GM12878 (cell line): Measurements from ENCODE around the gene SAP130. TPM values are rescaled to one million over a fixed set of nuclear protein-coding genes. Genes with fewer than 3 reads are reported as not detected.

ENCODE experiments used
- ATAC-seq: fragments of 200-7000 bp; cut with Tn5 transposase; 3 replicates; pipeline ENCODE4 v1.9.1; 2020; ENCODE audit warnings: mild to moderate bottlenecking, moderate library complexity
- BruUV-seq: library from RNA; stranded (reverse); fragments of 400-500 nt; replicated peaks from 2 replicates; lab custom pipeline; 2021; lab: Mats Ljungman, UMichigan
- CTCF ChIA-PET: fragments of 300-600 bp; sonication (Branson Sonifier 250); formaldehyde crosslinking; extraction: SDS; loops from one replicate; lab custom pipeline; 2021; ENCODE audit warnings: inconsistent platforms; lab: Yijun Ruan, JAX
- POLR2A ChIA-PET: fragments of 350-600 bp; formaldehyde crosslinking; extraction: SDS; loops from one replicate; lab custom pipeline; 2021; ENCODE audit warnings: inconsistent platforms; lab: Charles Lee
- RAD21 ChIA-PET: fragments of 300-600 bp; sonication (Branson Sonifier 250); formaldehyde crosslinking; loops from one replicate; lab custom pipeline; 2023; ENCODE audit warnings: antibody characterized with exemption; ENCODE audit not compliant: unreplicated experiment; lab: Charles Lee
- SMC1A ChIA-PET: fragments of 300-600 bp; sonication (Branson Sonifier 250); formaldehyde crosslinking; loops from one replicate; lab custom pipeline; 2023; ENCODE audit not compliant: unreplicated experiment, uncharacterized antibody; lab: Charles Lee
- DNase-seq: peaks from one replicate; pipeline ENCODE4 v3.0.0-alpha.2; 2011; ENCODE audit warnings: low read depth, low spot score
- FAIRE-seq: peaks from 3 replicates; lab custom pipeline; 2011; peaks lifted over from hg19 to GRCh38; lab: Jason Lieb, UNC
- H2AFZ ChIP-seq: 2 replicates; pipeline ENCODE4 v1.6.0; 2011; ENCODE audit warnings: low read depth, low read length, control low read depth; ENCODE audit not compliant: control insufficient read depth
- H3K27ac ChIP-seq: 2 replicates; pipeline ENCODE4 v1.5.1; 2011; ENCODE audit warnings: control low read depth; ENCODE audit not compliant: control insufficient read depth, insufficient read depth
- H3K27me3 ChIP-seq, 2 experiments: replicated peaks in 1 of 2; 2 replicates each; pipeline versions ENCODE4 v1.6.0 to v1.6.1; 2011; ENCODE audit warnings: low read length in 1 of 2; ENCODE audit not compliant: control insufficient read depth in 2 of 2, insufficient read depth in 2 of 2
- H3K36me3 ChIP-seq, 2 experiments: 2 replicates each; pipeline ENCODE4 v1.5.1; 2011; ENCODE audit warnings: low read length in 1 of 2; ENCODE audit not compliant: control insufficient read depth in 2 of 2, insufficient read depth in 2 of 2
- H3K4me1 ChIP-seq: 2 replicates; pipeline ENCODE4 v1.6.1; 2011; ENCODE audit warnings: mild to moderate bottlenecking, low read length, moderate library complexity, mixed read lengths; ENCODE audit not compliant: control insufficient read depth, insufficient read depth
- H3K4me2 ChIP-seq: 2 replicates; pipeline ENCODE4 v1.6.0; 2011; ENCODE audit warnings: control low read depth; ENCODE audit not compliant: control insufficient read depth, insufficient read depth
- H3K4me3 ChIP-seq: fragments of 200-600 bp; sonication (generic); 2 replicates; pipeline ENCODE4 v1.5.1; 2016
- H3K79me2 ChIP-seq: 2 replicates; pipeline ENCODE4 v1.6.0; 2011; ENCODE audit warnings: low read length; ENCODE audit not compliant: control insufficient read depth, insufficient read depth
- H3K9ac ChIP-seq: 2 replicates; pipeline ENCODE4 v1.8.0; 2011; ENCODE audit warnings: low read length, control low read depth, mixed read lengths; ENCODE audit not compliant: control insufficient read depth, insufficient read depth
- H3K9me3 ChIP-seq: replicated peaks from 3 replicates; pipeline ENCODE4 v1.5.1; 2011; ENCODE audit warnings: mild to moderate bottlenecking, low read length; ENCODE audit not compliant: control insufficient read depth, insufficient read depth
- H4K20me1 ChIP-seq: 2 replicates; pipeline ENCODE4 v1.6.0; 2011; ENCODE audit not compliant: control insufficient read depth, insufficient read depth
- ATF3 ChIP-seq: IDR thresholded peaks from 2 replicates; pipeline ENCODE4 v1.6.1; 2011; ENCODE audit warnings: low read depth, mild to moderate bottlenecking, low read length, moderate library complexity, borderline replicate concordance; ENCODE audit errors: extremely low read depth
- BACH1 ChIP-seq: fragments of 450-650 bp; IDR thresholded peaks from 2 replicates; pipeline ENCODE4 v1.6.1; 2017; ENCODE audit warnings: mild to moderate bottlenecking, borderline replicate concordance
- CBX5 ChIP-seq: sonication (generic); IDR thresholded peaks from 2 replicates; pipeline ENCODE4 v1.6.1; 2016; ENCODE audit warnings: low read depth, moderate library complexity, mild to moderate bottlenecking, inconsistent platforms
- CHD4 ChIP-seq: fragments of 200-600 bp; sonication (generic); IDR thresholded peaks from 2 replicates; pipeline ENCODE4 v1.6.1; 2016; ENCODE audit warnings: mild to moderate bottlenecking
- DPF2 ChIP-seq: fragments of 450-650 bp; IDR thresholded peaks from 2 replicates; pipeline ENCODE4 v1.6.1; 2017; ENCODE audit warnings: mild to moderate bottlenecking
- E4F1 ChIP-seq: fragments of 450-650 bp; IDR thresholded peaks from 2 replicates; pipeline ENCODE4 v1.6.1; 2018; ENCODE audit warnings: borderline replicate concordance, mild to moderate bottlenecking; ENCODE audit not compliant: partially characterized antibody
- EZH2 ChIP-seq: IDR thresholded peaks from 2 replicates; pipeline ENCODE4 v1.6.1; 2012; ENCODE audit warnings: low read depth, mild to moderate bottlenecking, control low read depth, inconsistent platforms, low read length, borderline replicate concordance; ENCODE audit not compliant: control insufficient read depth
- FOXK2 ChIP-seq: fragments of 450-650 bp; IDR thresholded peaks from 2 replicates; pipeline ENCODE4 v1.6.1; 2017; ENCODE audit warnings: mild to moderate bottlenecking, moderate library complexity
- MLLT1 ChIP-seq: fragments of 450-650 bp; IDR thresholded peaks from 2 replicates; pipeline ENCODE4 v1.6.1; 2016; ENCODE audit warnings: mild to moderate bottlenecking
- MXI1 ChIP-seq: fragments of 150-350 bp; IDR thresholded peaks from 2 replicates; pipeline ENCODE4 v1.6.1; 2011; ENCODE audit warnings: low read depth, mild to moderate bottlenecking, inconsistent platforms, low read length, improper control_type of control experiment
- NFIC ChIP-seq: IDR thresholded peaks from 2 replicates; pipeline ENCODE4 v1.6.1; 2012; ENCODE audit warnings: low read depth, mild to moderate bottlenecking, inconsistent platforms, low read length, moderate library complexity
- NFXL1 ChIP-seq: fragments of 450-650 bp; IDR thresholded peaks from 2 replicates; pipeline ENCODE4 v1.6.1; 2017; ENCODE audit warnings: antibody characterized with exemption, mild to moderate bottlenecking, borderline replicate concordance
- NFYA ChIP-seq: IDR thresholded peaks from 2 replicates; pipeline ENCODE4 v1.6.1; 2011; ENCODE audit warnings: low read depth, mild to moderate bottlenecking, low read length, improper control_type of control experiment, borderline replicate concordance
- NKRF ChIP-seq: fragments of 450-650 bp; conservative IDR thresholded peaks from 2 replicates; pipeline ENCODE4 v1.6.1; 2017; ENCODE audit warnings: mild to moderate bottlenecking, moderate library complexity
- RELB ChIP-seq: fragments of 450-650 bp; IDR thresholded peaks from 2 replicates; pipeline ENCODE4 v1.6.1; 2017; ENCODE audit warnings: low read depth, mild to moderate bottlenecking, moderate library complexity
- SMARCA5 ChIP-seq: fragments of 450-650 bp; IDR thresholded peaks from 2 replicates; pipeline ENCODE4 v1.6.1; 2017; ENCODE audit warnings: mild to moderate bottlenecking
- SREBF2 ChIP-seq: IDR thresholded peaks from 2 replicates; pipeline ENCODE4 v1.6.1; 2012; ENCODE audit warnings: mild to moderate bottlenecking, low read length
- SUPT20H ChIP-seq: IDR thresholded peaks from 2 replicates; pipeline ENCODE4 v1.6.1; 2011; ENCODE audit warnings: low read depth, mild to moderate bottlenecking, low read length, moderate library complexity, borderline replicate concordance; ENCODE audit not compliant: control insufficient read depth
- WGBS: methylation state at CpG from one replicate; pipeline ENCODE4 v1.1.6; 2016; ENCODE audit warnings: low lambda C conversion rate; ENCODE audit not compliant: insufficient replicate concordance, insufficient coverage; ENCODE audit errors: missing lambda C conversion rate; 5-methylcytosine and 5-hydroxymethylcytosine counted together
- in situ Hi-C: fragments of 300-500 bp; cut with MboI; formaldehyde crosslinking; loops from 9 replicates; pipeline ENCODE4 v1.14.3; 2018; ENCODE audit warnings: mixed read lengths
- intact Hi-C: fragments of 100-400 bp; cut with micrococcal nuclease; formaldehyde crosslinking; loops from one replicate; pipeline ENCODE4 v1.14.2; 2022; ENCODE audit not compliant: unreplicated experiment
- polyA plus RNA-seq, 11 experiments: library from polyadenylated mRNA; depleted of rRNA in 4 of 11; unstranded in 6 of 11; stranded (reverse) in 5 of 11; fragments of >200 nt; fragmentation: Nextera tagmentation in 4 of 11; fragmentation: Illumina TruSeq in 1 of 11; extraction: Ambion mirVana in 4 of 11; extraction: Trizol in 1 of 11; gene quantifications; 1 replicate in 1 of 11; 2 replicates in 10 of 11; pipeline versions ENCODE4 v1.2.1 to v1.2.3, GENCODE V29; 2011 to 2016; ENCODE audit warnings: inconsistent platforms in 2 of 11, missing spikeins in 2 of 11, low read depth in 1 of 11
- total RNA-seq, 4 experiments: library from RNA; depleted of rRNA in 3 of 4; stranded (reverse); fragments of >200 nt in 3 of 4; fragmentation: Illumina TruSeq in 1 of 4; extraction: Trizol in 1 of 4; gene quantifications; 2 replicates each; pipeline versions ENCODE4 v1.2.1 to v1.2.3, GENCODE V29; 2013 to 2021

The SAP130 gene
- total and polyA plus RNA-seq, 10 of the 15 experiments (the other 5 are each of a cell fraction or from before 2014, with no cell fraction given): 5.0 to 26.2 (median 9.9) TPM

GRCh38 chr2:127985735-127986134 lies 42.1 kb downstream of the SAP130 start:
- Histone ChIP-seq H3K27ac (no peak overlapping the region), H3K36me3 (peaks cover 19 to 26% of the 10 kb centered on the region in 2 experiments), H3K4me3 (no peak overlapping the region), H3K4me2 (no peak overlapping the region), H3K79me2 (no peaks in the 10 kb centered on the region), H3K4me1 (no peaks in the 10 kb centered on the region), H3K27me3 (no peaks in the 10 kb centered on the region), H4K20me1 (no peaks in the 10 kb centered on the region), H2AFZ (no peak overlapping the region), H3K9me3 (no peaks in the 10 kb centered on the region), H3K9ac (no peak overlapping the region)
- DNase-seq (no peak), FAIRE-seq (no peak), ATAC-seq (no peak)
- no TSS peak for BruUV-seq
- intact Hi-C loops: no loop called here
- ChIA-PET SMC1A (interaction anchor here (0.6 to 1.3 kb wide), 2 partner anchors 11 to 207 kb away, joined by 3 to 4 read pairs; no protein-coding TSS in a partner anchor), CTCF (no interaction called here), POLR2A (no interaction called here), RAD21 (no interaction called here)
- in situ Hi-C loops: no loop called here
- WGBS: 97% methylated on average over 13 of the region's 13 CpGs
- no peak for TF ChIP-seq NFXL1
- no peak for TF ChIP-seq RELB
- no peak for TF ChIP-seq NKRF
- no peak for TF ChIP-seq MLLT1
- no peak for TF ChIP-seq CBX5
- no peak for TF ChIP-seq DPF2
- TF ChIP-seq E4F1: no peak
- no peak for TF ChIP-seq SUPT20H
- no peak for TF ChIP-seq NFYA
- TF ChIP-seq SMARCA5: no peak
- no peak for TF ChIP-seq ATF3
- TF ChIP-seq CHD4: no peak
- no peak for TF ChIP-seq MXI1
- TF ChIP-seq EZH2: no peak
- TF ChIP-seq SREBF2: no peak
- no peak for TF ChIP-seq NFIC
- no peak for TF ChIP-seq BACH1
- no peak for TF ChIP-seq FOXK2
